PC-9 (cell line): ENCODE data around the gene MAFB. TPM values are rescaled to one million over a fixed set of nuclear protein-coding genes. Genes with fewer than 3 reads are reported as not detected.

Source experiments
- BruUV-seq: library from RNA; stranded (reverse); fragments of 400-500 nt; replicated peaks from 2 replicates; lab custom pipeline; 2021; lab: Mats Ljungman, UMichigan
- CTCF ChIA-PET: fragments of 300-600 bp; sonication (Branson Sonifier 250); formaldehyde crosslinking; loops from one replicate; lab custom pipeline; 2022; ENCODE audit warnings: antibody characterized with exemption; lab: Charles Lee
- POLR2A ChIA-PET: fragments of 300-600 bp; sonication (Branson Sonifier 250); formaldehyde crosslinking; loops from one replicate; lab custom pipeline; 2022; ENCODE audit warnings: antibody characterized with exemption; ENCODE audit not compliant: unreplicated experiment; lab: Charles Lee
- DNase-seq, 2 experiments: peaks; one replicate each; pipeline versions ENCODE4 v3.0.0 to v3.0.0-alpha.2; 2015 to 2022; ENCODE audit warnings: mixed read lengths in 1 of 2
- H2AFZ ChIP-seq: fragments of 200-600 bp; sonication (generic); 2 replicates; pipeline ENCODE4 v1.8.1; 2017; ENCODE audit warnings: antibody characterized with exemption
- H3F3A ChIP-seq: fragments of 200-600 bp; sonication (generic); 2 replicates; pipeline ENCODE4 v1.8.1; 2017; ENCODE audit warnings: antibody characterized with exemption, mild to moderate bottlenecking, low read depth; ENCODE audit not compliant: insufficient read depth
- H3K27ac ChIP-seq: fragments of 200-600 bp; sonication (generic); 2 replicates; pipeline ENCODE4 v1.6.1; 2016; ENCODE audit warnings: mixed run types
- H3K27me3 ChIP-seq: fragments of 200-600 bp; sonication (generic); 2 replicates; pipeline ENCODE4 v1.6.1; 2016; ENCODE audit warnings: low read depth, mixed run types; ENCODE audit not compliant: insufficient read depth
- H3K36me3 ChIP-seq: fragments of 200-600 bp; sonication (generic); 2 replicates; pipeline ENCODE4 v1.6.1; 2016; ENCODE audit warnings: low read depth, mixed run types
- H3K4me1 ChIP-seq: fragments of 200-600 bp; sonication (generic); replicated peaks from 2 replicates; pipeline ENCODE4 v1.6.1; 2016; ENCODE audit warnings: mixed run types; ENCODE audit not compliant: insufficient read depth
- H3K4me2 ChIP-seq: fragments of 200-600 bp; sonication (generic); 2 replicates; pipeline ENCODE4 v1.6.1; 2017; ENCODE audit warnings: mixed run types
- H3K4me3 ChIP-seq: fragments of 200-600 bp; sonication (generic); 2 replicates; pipeline ENCODE4 v1.6.1; 2016; ENCODE audit warnings: mixed run types
- H3K79me2 ChIP-seq: fragments of 200-600 bp; sonication (generic); 2 replicates; pipeline ENCODE4 v1.6.1; 2017; ENCODE audit warnings: low read depth, mixed run types
- H3K9me2 ChIP-seq: fragments of 200-600 bp; sonication (generic); 2 replicates; pipeline ENCODE4 v1.8.1; 2017; ENCODE audit warnings: mild to moderate bottlenecking; ENCODE audit not compliant: insufficient read depth
- H3K9me3 ChIP-seq: fragments of 200-600 bp; sonication (generic); 2 replicates; pipeline ENCODE4 v1.8.1; 2016; ENCODE audit warnings: low read depth; ENCODE audit not compliant: insufficient read depth
- H4K20me1 ChIP-seq: fragments of 200-600 bp; sonication (generic); 2 replicates; pipeline ENCODE4 v1.8.1; 2017; ENCODE audit not compliant: insufficient read depth
- CTCF ChIP-seq: fragments of 200-600 bp; sonication (generic); conservative IDR thresholded peaks from 2 replicates; pipeline ENCODE4 v1.6.1; 2017; ENCODE audit warnings: mixed run types, antibody characterized with exemption, mild to moderate bottlenecking, moderate library complexity
- EZH2 ChIP-seq: fragments of 200-600 bp; sonication (generic); IDR thresholded peaks from 2 replicates; pipeline ENCODE4 v1.8.0; 2017; ENCODE audit warnings: antibody characterized with exemption, low read depth
- intact Hi-C: fragments of 100-400 bp; cut with micrococcal nuclease; formaldehyde crosslinking; loops from one replicate; pipeline ENCODE4 v1.10.0; 2022; ENCODE audit not compliant: unreplicated experiment
- total RNA-seq: library from RNA; stranded (reverse); gene quantifications from 2 replicates; pipeline ENCODE4 v1.2.3, GENCODE V29; 2021

MAFB gene
- total RNA-seq, 1 experiment from 2014 or later: not detected

GRCh38 chr20:40703975-40704530 lies 15.0 kb upstream of the MAFB start:
- Histone ChIP-seq H3K79me2 (no peaks in the 10 kb centered on the region), H3K36me3 (no peaks in the 10 kb centered on the region), H3F3A (no peaks in the 10 kb centered on the region), H3K4me2 (no peak overlapping the region), H3K27ac (no peak overlapping the region), H3K9me2 (no peaks in the 10 kb centered on the region), H3K4me1 (no peaks in the 10 kb centered on the region), H3K27me3 (peaks cover 39% of the 10 kb centered on the region), H2AFZ (no peak overlapping the region), H4K20me1 (no peaks in the 10 kb centered on the region), H3K9me3 (no peaks in the 10 kb centered on the region), H3K4me3 (no peak overlapping the region)
- POLR2A ChIA-PET: no interaction called here
- no TSS peak for BruUV-seq
- intact Hi-C loops: no loop called here
- TF ChIP-seq EZH2: no peak
- TF ChIP-seq CTCF: no peak
- DNase-seq: no peak
- CTCF ChIA-PET: no interaction called here

GRCh38 chr20:40702504-40702903 lies 13.5 kb upstream of the MAFB start:
- H3K9me3 ChIP-seq: no peaks in the 10 kb centered on the region
- no TSS peak for BruUV-seq

GRCh38 chr20:40698744-40699143 lies 9.7 kb upstream of the MAFB start:
- BruUV-seq: no TSS peak
- ChIA-PET CTCF (no interaction called here), POLR2A (no interaction called here)
- Histone ChIP-seq H3K79me2 (no peaks in the 10 kb centered on the region), H3K36me3 (no peaks in the 10 kb centered on the region), H3F3A (no peaks in the 10 kb centered on the region), H3K4me3 (no peak overlapping the region), H3K9me3 (no peaks in the 10 kb centered on the region), H3K4me2 (no peak overlapping the region), H3K27ac (no peak overlapping the region), H2AFZ (no peak overlapping the region), H3K27me3 (peaks cover 34% of the 10 kb centered on the region), H3K9me2 (no peaks in the 10 kb centered on the region), H3K4me1 (no peaks in the 10 kb centered on the region), H4K20me1 (no peaks in the 10 kb centered on the region)
- intact Hi-C loops: no loop called here
- TF ChIP-seq EZH2 (no peak), CTCF (no peak)
- DNase-seq: no peak

More at GRCh38 chr20:40702504-40702903, 13.5 kb upstream of the MAFB start:
- no peaks in the 10 kb centered on the region for H4K20me1 ChIP-seq
- intact Hi-C loops: no loop called here
- H3K27ac ChIP-seq: no peak overlapping the region
- H3F3A ChIP-seq: no peaks in the 10 kb centered on the region
- no peak overlapping the region for H3K4me3 ChIP-seq
- no peaks in the 10 kb centered on the region for H3K36me3 ChIP-seq
- TF ChIP-seq CTCF: peak; percentile 30; the same call in 1 of the 2 replicates
- TF ChIP-seq EZH2: no peak
- no peak overlapping the region for H3K4me2 ChIP-seq
- H3K27me3 ChIP-seq: peaks cover 28% of the 10 kb centered on the region; the same call in 1 of the 2 replicates
- H3K4me1 ChIP-seq: no peaks in the 10 kb centered on the region
- H3K9me2 ChIP-seq: no peaks in the 10 kb centered on the region
- no peak for DNase-seq
- no peaks in the 10 kb centered on the region for H3K79me2 ChIP-seq
- no peak overlapping the region for H2AFZ ChIP-seq
- POLR2A ChIA-PET: no interaction called here
- CTCF ChIA-PET: no interaction called here
